ACHN (cell line): ENCODE results near the gene PIP4K2B.
A peak's percentile ranks its signal among the peaks of the same experiment; 100 is the strongest.

ENCODE experiments used
- DNase-seq: peaks from one replicate; pipeline ENCODE4 v3.0.0-alpha.2; 2015
- in situ Hi-C: cut with HindIII; loops from 2 replicates; pipeline ENCODE4 v1.10.0; 2017; ENCODE audit warnings: low sequenced_read_pairs, low pct_ligation_motif_present, low pct_unique_long_range_greater_than_20kb

PIP4K2B gene

DNA sequence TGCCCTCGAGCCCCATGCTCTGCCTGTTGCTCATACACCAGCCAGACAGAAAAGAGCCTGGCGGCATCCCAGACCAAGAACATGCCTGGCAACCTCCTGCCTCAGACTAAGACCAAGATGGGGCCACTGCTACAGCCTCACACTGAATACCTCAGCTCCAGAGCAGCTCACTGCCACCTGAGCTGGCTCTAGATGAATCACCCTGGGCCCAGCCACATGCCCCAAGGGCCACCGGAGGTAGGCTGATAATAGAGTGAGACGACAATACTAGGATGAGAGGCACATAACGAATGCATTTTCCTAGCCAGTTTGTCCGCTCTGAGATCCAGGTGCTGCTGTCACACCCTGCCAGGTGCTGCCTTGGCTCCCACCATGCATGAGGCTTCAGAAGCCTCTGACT, 13.0 kb downstream of the PIP4K2B start:
- DNase-seq, result no peak
- in situ Hi-C loops, result no loop called here

DNA sequence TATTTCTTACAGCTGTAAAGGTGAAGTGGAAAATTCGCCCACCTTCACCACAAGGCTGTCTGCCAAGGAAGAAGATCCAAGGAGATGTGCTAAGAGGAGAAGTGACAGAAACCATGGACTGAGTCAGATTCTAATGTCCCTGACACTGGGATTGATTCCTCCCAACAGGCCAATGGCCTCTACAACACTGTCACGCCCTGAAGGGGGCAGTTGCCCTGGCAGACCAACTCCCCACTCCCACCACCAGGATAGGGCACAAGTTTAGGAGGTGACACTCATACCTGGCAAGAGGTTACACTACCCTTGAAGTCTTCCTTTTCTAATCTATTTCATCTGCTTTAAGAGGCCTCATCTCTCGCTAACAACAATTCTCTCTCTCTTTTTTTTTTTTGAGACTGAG, 16.1 kb downstream of the PIP4K2B start:
- in situ Hi-C loops, result no loop called here
- DNase-seq, result no peak

DNA sequence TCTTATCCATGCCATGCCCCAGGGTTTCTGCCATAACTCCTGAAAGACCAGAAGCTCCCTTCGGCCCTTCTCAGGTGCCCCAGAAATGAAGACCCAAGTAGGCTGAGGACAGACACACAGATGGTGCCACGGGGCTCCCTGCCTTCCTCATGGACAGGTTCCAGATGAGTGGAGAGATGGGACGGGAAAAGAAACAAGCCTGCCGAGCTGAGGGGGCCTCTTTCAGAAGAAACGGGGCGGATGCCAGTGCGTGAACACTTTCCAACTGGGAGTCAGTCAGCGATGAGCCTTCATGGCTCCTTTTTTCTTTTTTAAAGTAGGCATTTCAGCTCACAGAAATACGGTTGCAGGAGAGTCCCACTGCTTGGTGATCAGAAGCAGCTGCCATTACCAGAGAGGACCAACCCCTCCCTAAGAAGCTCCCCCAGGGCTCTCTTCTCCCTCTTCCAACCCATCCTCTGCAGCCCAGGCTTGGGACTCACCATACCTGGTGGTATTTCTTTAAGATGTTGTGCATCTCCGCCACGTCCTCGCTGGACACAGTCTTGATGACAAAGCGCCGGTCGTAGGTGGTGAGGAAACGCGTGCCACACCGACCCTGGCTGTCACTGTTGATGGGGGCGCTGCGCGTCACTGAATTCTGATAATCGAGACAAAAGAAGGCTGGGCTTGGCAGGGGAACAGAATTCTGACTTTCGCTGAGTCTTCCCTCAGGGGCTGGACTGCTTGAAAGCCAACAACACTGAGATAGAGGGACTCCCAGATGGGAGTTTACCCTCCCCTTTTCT, 19.2 kb downstream of the PIP4K2B start:
- in situ Hi-C loops, result no loop called here
- DNase-seq, result no peak

DNA sequence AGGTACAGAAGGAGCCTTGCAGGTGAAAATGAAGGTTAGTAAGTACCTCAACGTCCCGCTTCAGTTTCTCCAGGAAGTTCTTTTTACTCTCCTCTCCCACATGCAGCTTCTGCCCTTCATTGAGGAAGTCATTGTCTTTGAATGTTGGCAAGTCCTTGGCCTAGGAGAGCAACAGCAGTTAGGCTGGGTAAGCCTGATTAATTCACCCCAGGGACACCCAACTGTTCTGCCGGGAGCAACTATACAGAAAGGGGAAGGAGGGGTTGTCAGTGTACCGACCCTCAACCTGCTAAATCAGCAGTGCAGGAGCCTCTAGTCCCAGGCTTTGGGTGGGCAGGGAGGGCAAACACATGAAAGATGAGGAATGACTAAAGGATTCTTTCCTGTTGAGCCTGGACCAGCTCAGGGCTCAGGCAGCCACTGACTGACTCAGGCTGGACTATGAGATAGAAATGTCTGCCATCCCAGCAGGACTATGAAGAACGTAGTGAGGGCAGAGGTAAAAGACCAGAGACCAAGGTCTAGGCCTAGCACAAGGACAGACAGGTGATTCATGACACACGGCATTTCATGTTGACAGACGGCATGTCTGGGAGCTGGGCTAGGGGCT, 21.6 kb downstream of the PIP4K2B start:
- DNase-seq, result no peak
- in situ Hi-C loops, result no loop called here

DNA sequence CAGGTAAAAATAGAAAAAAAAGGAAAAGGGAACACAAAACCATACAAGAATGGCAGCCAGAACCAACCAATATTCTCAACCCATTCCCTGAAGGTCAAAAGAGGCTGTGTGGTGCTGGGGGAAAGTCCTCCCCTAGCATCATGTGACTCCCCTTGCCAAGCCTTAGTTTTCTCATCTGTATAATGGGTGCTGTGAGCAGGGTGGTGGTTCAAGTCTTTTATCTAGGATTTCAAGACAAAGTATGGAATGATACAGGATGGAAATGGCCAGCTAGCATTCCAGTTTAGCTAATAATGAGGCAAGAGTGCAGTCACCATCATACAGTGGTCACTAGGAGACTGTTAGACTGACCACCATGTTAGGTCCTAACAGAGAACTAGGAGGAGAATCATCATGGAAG, 26.1 kb downstream of the PIP4K2B start:
- DNase-seq, result no peak
- in situ Hi-C loops, result no loop called here

DNA sequence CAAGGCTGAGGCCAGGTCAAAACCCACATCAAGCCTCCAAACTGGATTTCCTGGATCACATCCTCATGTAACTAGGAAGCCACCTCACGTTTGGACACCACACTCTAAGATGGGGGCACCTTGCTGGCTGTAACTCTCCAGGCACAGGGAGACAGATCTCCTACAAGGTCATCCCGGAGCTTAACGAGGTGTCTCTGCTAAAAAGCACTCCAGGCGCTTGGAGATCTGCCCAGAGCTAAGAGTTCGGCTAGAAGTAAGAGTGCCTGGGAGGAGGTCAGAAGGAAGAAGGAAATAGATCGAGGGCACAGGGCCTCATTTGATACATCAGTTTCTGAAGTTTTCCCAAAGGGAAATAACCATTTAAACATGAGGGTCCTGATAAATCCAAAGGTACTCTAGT, 30.9 kb downstream of the PIP4K2B start:
- in situ Hi-C loops, result no loop called here
- no peak for DNase-seq

DNA sequence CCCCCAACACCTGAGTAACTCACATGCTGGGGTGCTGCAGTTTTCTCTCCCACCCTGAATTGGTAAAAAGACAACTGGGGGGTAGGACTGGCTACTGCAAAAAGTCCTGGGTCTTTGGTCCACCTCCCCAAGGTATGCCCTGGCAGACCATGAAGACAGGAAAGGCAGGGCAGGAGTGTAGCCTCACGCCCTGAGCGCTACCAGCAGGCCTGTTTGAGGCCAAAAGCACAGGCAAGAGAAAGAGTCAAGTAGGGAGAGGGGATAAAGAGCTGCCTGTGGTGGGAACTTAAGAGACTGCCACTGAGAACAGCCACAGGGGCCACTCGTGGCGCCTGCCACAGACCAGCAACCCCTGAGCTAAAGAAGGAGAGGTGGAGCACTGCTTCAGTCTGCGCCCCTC, 33.0 kb downstream of the PIP4K2B start:
- in situ Hi-C loops, result no loop called here
- no peak for DNase-seq

DNA sequence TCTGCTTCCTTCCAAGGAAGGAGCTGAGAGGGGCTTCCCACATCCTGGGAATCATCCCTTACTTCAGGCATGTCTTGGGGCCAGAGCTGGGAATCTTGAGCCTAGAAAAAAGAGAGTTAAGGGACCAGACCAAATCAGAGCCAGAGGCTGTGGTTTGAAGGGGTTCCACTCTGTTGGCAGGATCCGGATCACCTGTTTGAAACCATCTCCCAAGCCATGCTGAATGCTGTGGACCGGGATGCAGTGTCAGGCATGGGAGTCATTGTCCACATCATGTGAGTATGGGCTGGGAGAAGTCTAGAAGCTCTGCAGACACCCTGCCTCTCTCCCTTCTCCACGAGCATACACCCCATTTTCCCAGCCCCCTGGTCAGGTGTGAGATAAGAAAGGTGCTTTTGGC, 37.1 kb downstream of the PIP4K2B start:
- in situ Hi-C loops, result no loop called here
- DNase-seq, result no peak

DNA sequence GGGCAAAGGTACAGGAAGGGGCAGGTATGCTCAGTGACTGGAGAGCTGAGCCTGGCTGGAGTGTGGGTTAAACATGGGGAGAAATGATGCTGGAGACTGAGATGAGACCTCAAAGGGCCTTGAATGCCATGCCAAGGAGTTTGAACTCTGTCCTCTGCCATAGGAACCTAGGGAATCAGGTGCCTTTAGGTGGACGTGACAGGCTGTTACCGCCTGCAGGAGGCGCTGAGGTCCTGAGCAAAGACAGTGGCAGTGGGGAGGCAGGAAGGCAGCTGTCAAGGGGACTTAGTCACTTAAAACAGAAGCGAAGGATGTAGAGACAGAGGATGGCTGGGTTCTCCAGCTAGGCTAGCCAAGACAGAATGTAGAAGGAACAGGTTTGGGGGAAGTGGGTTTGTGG, 37.7 kb downstream of the PIP4K2B start:
- in situ Hi-C loops, result no loop called here

DNA sequence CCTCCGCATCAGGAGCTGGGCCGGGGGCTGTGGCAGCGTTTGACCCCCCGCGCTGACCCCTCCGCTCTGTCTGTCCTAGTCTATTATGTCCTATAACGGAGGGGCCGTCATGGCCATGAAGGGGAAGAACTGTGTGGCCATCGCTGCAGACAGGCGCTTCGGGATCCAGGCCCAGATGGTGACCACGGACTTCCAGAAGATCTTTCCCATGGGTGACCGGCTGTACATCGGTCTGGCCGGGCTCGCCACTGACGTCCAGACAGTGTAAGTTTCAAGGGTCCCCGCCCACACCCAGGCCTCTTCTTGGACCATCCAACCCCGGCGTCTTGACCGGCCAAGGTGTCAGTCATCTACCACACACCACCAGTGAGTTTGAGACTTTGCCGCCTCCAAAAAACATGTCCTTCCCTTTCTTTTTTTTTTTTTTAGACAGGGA, 46.3 kb downstream of the PIP4K2B start:
- in situ Hi-C loops, result no loop called here
- no peak for DNase-seq

More for the DNA sequence above, 37.7 kb downstream of the PIP4K2B start:
- DNase-seq, result peak; percentile 65

DNA sequence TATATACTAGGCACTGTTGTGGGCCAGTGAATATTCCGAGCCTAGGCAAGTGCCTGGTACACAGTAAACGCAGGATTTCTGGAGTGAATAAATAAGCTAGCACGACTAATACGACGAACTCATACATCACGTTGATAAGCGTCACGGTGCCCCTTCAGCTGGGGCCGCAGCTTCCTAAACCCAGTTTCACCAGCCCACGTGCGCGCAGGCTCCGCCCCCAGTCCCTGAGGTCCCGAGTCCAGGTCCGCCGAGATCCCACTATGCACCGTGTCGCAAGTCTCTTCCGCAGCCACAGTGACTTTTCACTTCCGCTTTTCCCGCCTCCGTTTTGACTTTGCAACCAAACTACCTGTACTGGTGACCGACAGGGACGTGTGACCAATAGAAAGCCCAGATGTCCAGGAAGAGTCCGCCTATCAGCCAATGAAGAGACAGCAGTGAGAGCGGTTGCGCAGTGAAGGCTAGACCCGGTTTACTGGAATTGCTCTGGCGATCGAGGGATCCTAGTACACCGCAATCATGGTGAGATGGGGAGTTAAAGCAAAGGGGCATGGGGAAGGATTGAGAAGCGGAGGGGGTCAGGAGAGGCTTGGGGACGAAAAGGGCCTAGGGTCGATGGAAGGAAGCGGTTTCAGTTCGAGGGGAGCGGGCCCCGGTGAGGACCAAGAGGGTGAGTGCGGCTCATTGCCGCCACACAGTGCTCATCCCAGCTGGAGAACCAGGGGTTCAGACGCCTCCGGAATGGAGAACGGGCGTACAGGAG, 46.9 kb downstream of the PIP4K2B start, which contains the start of gene PSMB3:
PSMB3 (plus strand) TSS at position 434 of the 763 bp plus-strand sequence; CDS start at position 520, 86 bp downstream.
- DNase-seq, result peak; percentile 100
- in situ Hi-C loops, result no loop called here

DNA sequence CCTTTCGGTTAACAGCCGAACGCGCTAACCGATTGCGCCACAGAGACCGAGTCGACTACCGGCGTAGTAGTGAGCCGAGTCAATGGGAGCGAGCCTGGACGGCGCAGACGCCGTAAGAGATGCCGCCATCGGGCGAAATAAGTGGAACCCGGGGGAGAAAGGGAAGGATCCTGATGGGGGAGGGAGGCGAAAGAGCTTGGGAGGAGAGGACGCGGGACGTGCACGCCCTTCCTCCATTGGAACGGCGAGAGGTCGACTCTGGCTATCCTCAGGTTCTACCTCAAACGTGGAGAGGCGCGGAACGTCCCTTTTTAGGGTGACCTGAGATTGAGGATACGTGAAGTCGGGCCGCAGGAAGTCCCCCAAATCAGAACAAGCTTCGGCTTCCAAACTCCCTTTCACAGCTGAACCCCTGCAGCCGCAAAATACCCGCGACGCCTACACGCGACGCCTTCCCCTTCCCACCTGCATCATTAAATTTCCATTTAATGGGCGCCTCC, 47.5 kb downstream of the PIP4K2B start:
- in situ Hi-C loops, result no loop called here
- DNase-seq, result peak; percentile 91

DNA sequence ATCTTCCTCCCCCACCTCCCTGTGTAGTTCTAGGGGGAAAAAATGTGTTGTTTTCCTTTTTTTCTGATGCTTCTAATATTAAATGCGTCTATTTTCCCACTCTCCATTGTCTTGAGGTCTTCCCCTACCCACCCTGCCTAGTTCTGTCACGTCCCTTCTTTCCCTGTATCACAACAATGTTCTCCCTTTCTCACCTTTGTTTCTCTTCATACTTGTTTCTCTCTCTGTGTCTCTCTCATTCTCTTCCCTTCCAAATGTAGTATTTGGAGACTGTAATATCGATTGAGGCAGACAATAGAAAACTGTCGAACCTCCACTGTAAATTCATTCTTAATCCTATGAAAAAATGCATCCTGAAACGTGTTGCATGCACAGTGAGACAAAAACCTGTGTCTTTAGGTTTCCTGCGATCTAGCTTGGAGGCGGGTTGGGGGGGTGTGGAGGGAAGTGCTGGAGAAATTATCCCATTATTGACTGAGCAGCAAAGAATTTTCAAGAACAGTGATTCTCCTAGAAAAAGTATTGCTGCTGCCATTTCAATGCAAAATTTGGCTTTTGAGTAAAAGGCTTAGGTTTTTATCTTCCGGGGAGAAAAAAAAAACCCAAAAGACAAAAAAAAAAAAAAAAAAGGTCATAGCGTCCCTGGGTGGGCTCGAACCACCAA, 48.1 kb downstream of the PIP4K2B start:
- DNase-seq, result peak; percentile 56
- in situ Hi-C loops, result no loop called here

DNA sequence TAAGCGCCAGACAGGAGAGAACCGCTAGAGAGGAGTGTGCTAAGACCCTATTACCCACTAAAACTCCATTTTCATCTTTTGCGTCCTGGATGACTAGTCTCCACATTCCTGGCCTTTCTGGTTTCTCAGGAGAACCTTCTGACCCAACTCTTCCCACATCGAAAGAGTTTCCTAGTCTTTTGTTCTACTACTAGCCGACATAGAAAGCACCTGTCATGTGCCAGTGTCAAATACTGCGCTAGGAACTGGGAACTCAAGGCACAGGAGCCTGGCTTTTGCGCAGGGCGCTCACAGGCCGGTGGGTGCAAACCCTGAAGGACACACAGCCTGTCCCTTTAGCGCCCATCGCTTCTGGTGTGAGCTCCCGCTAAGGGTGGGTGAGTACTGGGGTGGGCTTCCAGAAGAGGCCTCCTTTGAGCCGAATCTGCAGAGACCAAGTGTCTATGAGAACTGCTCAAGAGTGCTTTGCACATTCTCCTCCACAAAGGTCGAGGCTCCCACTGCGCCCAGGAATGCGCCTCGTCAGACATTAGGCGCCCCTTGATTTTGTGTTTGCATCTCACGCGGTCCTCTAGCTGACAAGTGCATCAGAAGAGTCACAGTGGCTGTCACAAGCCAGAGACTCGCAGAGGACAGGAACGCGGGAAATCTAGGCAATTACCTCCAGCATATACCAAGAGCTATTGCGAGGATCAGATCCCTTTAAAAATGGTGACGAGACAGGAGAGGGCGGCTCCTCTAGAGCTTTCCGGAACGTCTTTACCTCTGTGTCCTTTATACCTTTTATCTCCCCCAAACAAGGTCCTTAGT, 48.8 kb downstream of the PIP4K2B start:
- DNase-seq, result no peak
- in situ Hi-C loops, result no loop called here

DNA sequence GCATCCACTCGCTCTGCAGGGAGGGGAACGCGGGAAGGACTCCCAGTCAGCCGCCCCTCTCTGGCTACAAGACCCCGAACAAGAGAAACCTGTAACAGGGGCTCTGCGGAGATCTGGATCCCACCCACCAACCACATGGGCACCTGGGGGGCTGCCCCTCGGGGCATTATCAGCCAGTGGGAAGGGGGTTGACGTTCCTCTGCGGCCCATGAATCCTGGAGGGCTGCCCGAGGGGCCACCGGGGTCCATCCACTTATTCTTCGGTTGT, 49.4 kb downstream of the PIP4K2B start:
- DNase-seq, result no peak
- in situ Hi-C loops, result no loop called here

DNA sequence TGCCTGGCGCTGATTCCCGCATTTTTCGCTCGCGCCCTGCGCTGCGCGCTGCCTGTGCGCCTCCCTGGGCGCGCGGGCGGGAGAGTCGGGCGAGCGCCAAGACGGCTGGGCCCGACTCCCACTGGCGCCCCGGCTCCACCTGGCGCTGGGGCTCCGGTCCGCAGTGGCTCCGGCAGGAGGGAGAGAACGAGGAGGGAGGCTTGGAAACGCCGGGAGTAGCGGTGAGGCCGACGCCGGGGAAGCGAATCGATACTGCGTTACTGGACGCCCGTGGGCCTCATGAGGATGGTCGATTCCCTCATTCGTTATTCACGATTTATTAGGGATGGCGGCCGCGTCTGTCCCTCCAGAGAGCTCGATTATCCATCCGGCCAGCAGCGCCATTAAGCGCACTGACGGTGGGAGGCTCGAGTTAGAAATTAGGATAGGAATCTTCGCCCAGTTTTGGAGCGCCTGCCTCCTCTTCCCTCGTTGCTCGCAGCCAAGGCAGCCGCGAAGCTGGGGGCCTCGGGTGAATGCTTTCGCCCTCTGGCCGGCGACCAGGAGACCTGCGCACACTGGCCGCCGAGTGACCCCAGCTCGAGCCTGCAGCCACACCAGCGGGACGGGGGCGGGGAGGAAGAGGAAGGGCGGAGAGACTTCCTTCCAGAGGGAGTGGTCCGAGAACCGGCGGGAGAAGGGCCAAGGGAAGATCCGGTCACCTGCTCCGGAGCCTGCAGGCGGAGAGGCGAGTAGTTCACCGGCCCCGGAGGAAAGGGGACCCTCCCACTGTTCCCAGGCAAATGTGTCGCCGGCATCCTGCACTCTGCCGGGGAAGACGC, 49.9 kb downstream of the PIP4K2B start:
- DNase-seq, result peak; percentile 89
- in situ Hi-C loops, result no loop called here

DNA sequence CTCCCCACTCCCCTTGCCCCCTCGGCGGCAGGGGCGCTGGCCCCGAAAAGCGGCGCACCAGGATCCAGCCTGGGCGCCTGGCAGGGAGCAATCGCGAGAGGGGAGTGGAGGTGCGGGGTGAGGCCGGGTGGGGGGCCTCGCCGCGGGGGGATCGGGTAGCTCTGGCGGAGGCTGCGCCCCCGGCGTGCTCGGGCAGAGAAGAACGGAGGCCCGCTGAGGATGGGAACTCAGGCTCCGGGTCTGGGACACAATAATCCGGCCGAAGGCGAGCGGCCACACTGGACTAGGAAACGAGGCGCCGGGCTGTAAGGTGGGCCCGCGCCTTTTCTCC, 50.5 kb downstream of the PIP4K2B start:
- no peak for DNase-seq
- in situ Hi-C loops, result no loop called here
